Keratinocyte (primary cell): ENCODE results near the gene ZNF554.

ENCODE experiments used
- EZH2 ChIP-seq: IDR thresholded peaks from one replicate; pipeline ENCODE4 v1.6.1; 2012; ENCODE audit warnings: inconsistent platforms, mild to moderate bottlenecking, low read length, moderate library complexity
- TF ChIP-seq, protein P1 (sequence below), 3 experiments: IDR thresholded peaks in 1 of 3; conservative IDR thresholded peaks in 1 of 3; optimal IDR thresholded peaks in 1 of 3; 2 replicates in 2 of 3; 3 replicates in 1 of 3; pipeline versions ENCODE3 to v1.5.1; 2011; ENCODE audit warnings: low read length in 3 of 3, mild to moderate bottlenecking in 3 of 3, moderate library complexity in 2 of 3, control low read depth in 1 of 3, inconsistent platforms in 1 of 3; ENCODE audit not compliant: insufficient read depth in 2 of 3; ENCODE audit errors: extremely low read depth in 1 of 3

DNA sequence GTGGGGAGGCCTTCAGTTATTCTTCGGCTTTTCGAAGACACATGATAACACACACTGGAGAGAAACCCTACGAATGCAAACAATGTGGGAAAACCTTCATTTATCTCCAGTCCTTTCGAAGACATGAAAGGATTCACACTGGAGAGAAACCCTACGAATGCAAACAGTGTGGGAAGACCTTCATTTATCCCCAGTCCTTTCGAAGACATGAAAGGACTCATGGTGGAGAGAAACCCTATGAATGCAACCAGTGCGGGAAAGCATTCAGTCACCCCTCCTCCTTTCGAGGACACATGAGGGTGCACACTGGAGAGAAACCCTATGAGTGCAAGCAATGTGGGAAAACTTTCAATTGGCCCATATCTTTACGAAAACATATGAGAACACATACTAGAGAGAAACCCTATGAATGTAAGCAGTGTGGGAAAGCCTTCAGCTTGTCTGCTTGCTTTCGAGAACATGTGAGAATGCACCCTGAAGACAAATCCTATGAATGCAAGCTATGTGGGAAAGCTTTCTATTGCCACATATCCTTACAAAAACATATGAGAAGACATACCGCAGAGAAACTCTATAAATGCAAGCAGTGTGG is 33.4 kb downstream of the ZNF554 start:
- TF ChIP-seq, protein P1, sequence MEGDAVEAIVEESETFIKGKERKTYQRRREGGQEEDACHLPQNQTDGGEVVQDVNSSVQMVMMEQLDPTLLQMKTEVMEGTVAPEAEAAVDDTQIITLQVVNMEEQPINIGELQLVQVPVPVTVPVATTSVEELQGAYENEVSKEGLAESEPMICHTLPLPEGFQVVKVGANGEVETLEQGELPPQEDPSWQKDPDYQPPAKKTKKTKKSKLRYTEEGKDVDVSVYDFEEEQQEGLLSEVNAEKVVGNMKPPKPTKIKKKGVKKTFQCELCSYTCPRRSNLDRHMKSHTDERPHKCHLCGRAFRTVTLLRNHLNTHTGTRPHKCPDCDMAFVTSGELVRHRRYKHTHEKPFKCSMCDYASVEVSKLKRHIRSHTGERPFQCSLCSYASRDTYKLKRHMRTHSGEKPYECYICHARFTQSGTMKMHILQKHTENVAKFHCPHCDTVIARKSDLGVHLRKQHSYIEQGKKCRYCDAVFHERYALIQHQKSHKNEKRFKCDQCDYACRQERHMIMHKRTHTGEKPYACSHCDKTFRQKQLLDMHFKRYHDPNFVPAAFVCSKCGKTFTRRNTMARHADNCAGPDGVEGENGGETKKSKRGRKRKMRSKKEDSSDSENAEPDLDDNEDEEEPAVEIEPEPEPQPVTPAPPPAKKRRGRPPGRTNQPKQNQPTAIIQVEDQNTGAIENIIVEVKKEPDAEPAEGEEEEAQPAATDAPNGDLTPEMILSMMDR (optimal IDR thresholded peaks at IDR 0.05 in 1 of 3, IDR thresholded peaks at IDR 0.05 in 1 of 3, conservative IDR thresholded peaks at IDR 0.05 in 1 of 3; ENCODE audit: extremely low read depth in 1 of 3, insufficient read depth in 2 of 3, low read length in 3 of 3): no peak
- TF ChIP-seq EZH2: no peak
